HepG2 (cell line): ENCODE data around the gene DAPK3. TPM values are rescaled to one million over a fixed set of nuclear protein-coding genes. Genes with fewer than 3 reads are reported as not detected.
A peak's percentile ranks its signal among the peaks of the same experiment; 100 is the strongest.

Experiments
- ATAC-seq: fragments of 200-7000 bp; cut with Tn5 transposase; 3 replicates; pipeline ENCODE4 v1.9.1; 2020; ENCODE audit warnings: mild to moderate bottlenecking, moderate library complexity
- BruUV-seq: library from RNA; stranded (reverse); fragments of 400-500 nt; replicated peaks from 2 replicates; lab custom pipeline; 2021; lab: Mats Ljungman, UMichigan
- CTCF ChIA-PET: fragments of 300-600 bp; formaldehyde crosslinking; extraction: SDS; loops from one replicate; lab custom pipeline; 2021; ENCODE audit warnings: low total read pairs, inconsistent platforms, low intra/inter-chr PET ratio; lab: Yijun Ruan, JAX
- POLR2A ChIA-PET: fragments of 350-600 bp; sonication (Branson Sonifier 250); formaldehyde crosslinking; loops from one replicate; lab custom pipeline; 2020; ENCODE audit warnings: antibody characterized with exemption, inconsistent platforms; lab: Yijun Ruan, JAX
- DNase-seq: peaks from one replicate; pipeline ENCODE4 v3.0.0-alpha.2; 2015; ENCODE audit warnings: low spot score
- FAIRE-seq: peaks from 3 replicates; lab custom pipeline; 2011; peaks lifted over from hg19 to GRCh38; lab: Jason Lieb, UNC
- H2AFZ ChIP-seq: one replicate; pipeline ENCODE4 v1.6.1; 2011; ENCODE audit warnings: low read length, inconsistent platforms
- H3K27ac ChIP-seq: fragments of 300-600 bp; 3 replicates; pipeline ENCODE4 v1.8.0; 2011; ENCODE audit warnings: mixed run types, mild to moderate bottlenecking, mixed read lengths, low read length, inconsistent platforms; ENCODE audit not compliant: insufficient read depth; ENCODE audit errors: extremely low read length
- H3K27me3 ChIP-seq, 2 experiments: fragments of 200-600 bp in 1 of 2; 2 replicates in 1 of 2; 3 replicates in 1 of 2; pipeline versions ENCODE4 v1.6.0 to v1.8.0; 2011; ENCODE audit warnings: low read length in 2 of 2, mild to moderate bottlenecking in 2 of 2, moderate library complexity in 2 of 2, inconsistent platforms in 1 of 2; ENCODE audit not compliant: insufficient read depth in 2 of 2, control insufficient read depth in 1 of 2
- H3K36me3 ChIP-seq, 2 experiments: fragments of 200-600 bp in 1 of 2; replicated peaks in 1 of 2; 2 replicates in 1 of 2; 3 replicates in 1 of 2; pipeline versions ENCODE4 v1.5.1 to v1.8.0; 2011; ENCODE audit warnings: low read length in 2 of 2, inconsistent platforms in 1 of 2; ENCODE audit not compliant: insufficient read depth in 2 of 2, control insufficient read depth in 1 of 2
- H3K4me1 ChIP-seq: 2 replicates; pipeline ENCODE4 v1.5.1; 2012; ENCODE audit warnings: low read length, inconsistent platforms; ENCODE audit not compliant: insufficient read depth
- H3K4me2 ChIP-seq: 2 replicates; pipeline ENCODE4 v1.6.0; 2011; ENCODE audit warnings: low read depth, low read length, inconsistent platforms
- H3K4me3 ChIP-seq, 3 experiments: fragments of 200-600 bp in 1 of 3; sonication (generic), shearing (Covaris generic) in 1 of 3; replicated peaks in 1 of 3; 2 replicates each; pipeline ENCODE4 v1.5.1; 2011 to 2016; ENCODE audit warnings: low read length in 3 of 3, inconsistent platforms in 2 of 3, low read depth in 2 of 3, mild to moderate bottlenecking in 2 of 3, control low read depth in 1 of 3, mixed read lengths in 1 of 3; ENCODE audit not compliant: insufficient read depth in 1 of 3
- H3K79me2 ChIP-seq: one replicate; pipeline ENCODE4 v1.6.1; 2011; ENCODE audit warnings: low read length, inconsistent platforms; ENCODE audit not compliant: insufficient read depth
- H3K9ac ChIP-seq: 2 replicates; pipeline ENCODE4 v1.6.0; 2011; ENCODE audit warnings: mild to moderate bottlenecking, low read depth, low read length, inconsistent platforms; ENCODE audit not compliant: insufficient read depth
- H3K9me3 ChIP-seq: 2 replicates; pipeline ENCODE4 v1.5.1; 2012; ENCODE audit warnings: mild to moderate bottlenecking, low read length
- H4K20me1 ChIP-seq: 2 replicates; pipeline ENCODE4 v1.6.0; 2011; ENCODE audit warnings: inconsistent platforms, mild to moderate bottlenecking, low read length, moderate library complexity; ENCODE audit not compliant: insufficient read depth
- AGO2 ChIP-seq: fragments of 200-400 bp; formaldehyde crosslinking; optimal IDR thresholded peaks from 2 replicates; pipeline ENCODE3; 2017; ENCODE audit warnings: mild to moderate bottlenecking, low read depth, low read length, moderate library complexity
- ATF6 ChIP-seq: sonication (generic); formaldehyde crosslinking; conservative IDR thresholded peaks from 2 replicates; pipeline ENCODE4 v1.4.0; 2020; ENCODE audit warnings: missing genetic modification reagents
- ATRX ChIP-seq: sonication (generic); formaldehyde crosslinking; IDR thresholded peaks from 2 replicates; pipeline ENCODE4 v1.4.0; 2020; ENCODE audit warnings: missing genetic modification reagents, borderline replicate concordance
- GZF1 ChIP-seq: sonication (generic); formaldehyde crosslinking; IDR thresholded peaks from 2 replicates; pipeline ENCODE4 v1.5.1; 2020; ENCODE audit warnings: mild to moderate bottlenecking, missing genetic modification reagents
- KLF13 ChIP-seq: sonication (generic); formaldehyde crosslinking; IDR thresholded peaks from 2 replicates; pipeline ENCODE4 v1.4.0; 2020; ENCODE audit warnings: mild to moderate bottlenecking, missing genetic modification reagents
- MTA3 ChIP-seq: sonication (generic); formaldehyde crosslinking; IDR thresholded peaks from 2 replicates; pipeline ENCODE4 v1.4.0; 2020; ENCODE audit warnings: missing genetic modification reagents
- PHF21A ChIP-seq: sonication (generic); formaldehyde crosslinking; IDR thresholded peaks from 2 replicates; pipeline ENCODE4 v1.5.0; 2020; ENCODE audit warnings: mild to moderate bottlenecking, missing genetic modification reagents
- RBFOX2 ChIP-seq: fragments of 200-400 bp; formaldehyde crosslinking; IDR thresholded peaks from 2 replicates; pipeline ENCODE4 v1.6.1; 2017; ENCODE audit warnings: low read depth, mild to moderate bottlenecking, low read length
- REL ChIP-seq: sonication (generic); formaldehyde crosslinking; conservative IDR thresholded peaks from 2 replicates; pipeline ENCODE4 v1.8.0; 2022; ENCODE audit warnings: mild to moderate bottlenecking, missing genetic modification reagents, moderate library complexity
- TOE1 ChIP-seq: sonication (generic); formaldehyde crosslinking; IDR thresholded peaks from 2 replicates; pipeline ENCODE4 v1.4.0; 2020; ENCODE audit warnings: mild to moderate bottlenecking, missing genetic modification reagents
- ZNF142 ChIP-seq: sonication (generic); formaldehyde crosslinking; IDR thresholded peaks from 2 replicates; pipeline ENCODE4 v1.4.0; 2020; ENCODE audit warnings: missing genetic modification reagents
- ZNF383 ChIP-seq: sonication (generic); formaldehyde crosslinking; IDR thresholded peaks from 2 replicates; pipeline ENCODE4 v1.4.0; 2020; ENCODE audit warnings: missing genetic modification reagents, mild to moderate bottlenecking, borderline replicate concordance
- WGBS: methylation state at CpG from one replicate; pipeline ENCODE4 v1.1.6; 2017; ENCODE audit warnings: low lambda C conversion rate; 5-methylcytosine and 5-hydroxymethylcytosine counted together
- in situ Hi-C: cut with HindIII; loops from 2 replicates; pipeline ENCODE4 v1.10.0; 2017; ENCODE audit warnings: low pct_unique_long_range_greater_than_20kb; ENCODE audit not compliant: extremely low pct_ligation_motif_present
- intact Hi-C: fragments of 100-400 bp; cut with micrococcal nuclease; formaldehyde crosslinking; loops from one replicate; pipeline ENCODE4 v1.10.0; 2022; ENCODE audit not compliant: unreplicated experiment
- polyA plus RNA-seq, 8 experiments: library from polyadenylated mRNA; depleted of rRNA in 3 of 8; stranded (reverse) in 7 of 8; unstranded in 1 of 8; fragments of >200 nt; fragmentation: Illumina TruSeq in 4 of 8; extraction: Trizol in 4 of 8; gene quantifications; 2 replicates each; pipeline versions ENCODE4 v1.2.1 to v1.2.3, GENCODE V29; 2011 to 2016; ENCODE audit warnings: low read depth in 4 of 8, missing spikeins in 1 of 8, mixed read lengths in 1 of 8; ENCODE audit not compliant: insufficient read depth in 1 of 8
- total RNA-seq, 5 experiments: library from RNA; depleted of rRNA; stranded (reverse); fragments of >200 nt; fragmentation: Illumina TruSeq; extraction: Trizol; gene quantifications; 2 replicates each; pipeline ENCODE4 v1.2.3, GENCODE V29; 2016; ENCODE audit warnings: low read depth in 1 of 5

Gene DAPK3
- total and polyA plus RNA-seq, 2 of the 13 experiments (the other 11 are each of a cell fraction or from before 2014, with no cell fraction given), result 30.5 to 37.3 TPM

GRCh38 chr19:3961007-3961406, 9.9 kb downstream of the DAPK3 start:
- Histone ChIP-seq H2AFZ (no peak overlapping the region), H4K20me1 (peaks cover 1% of the 10 kb centered on the region; the same call in 1 of the 2 replicates), H3K27me3 (no peaks in the 10 kb centered on the region), H3K79me2 (no peaks in the 10 kb centered on the region)
- CTCF ChIA-PET, result no interaction called here
- 100% methylated on average over 16 of the region's 24 CpGs for WGBS
- POLR2A ChIA-PET, result no interaction called here
- intact Hi-C loops, result no loop called here
- no peak for FAIRE-seq
- no peak for TF ChIP-seq TOE1 (CRISPR knock-in tag)
- peak; percentile 67 for TF ChIP-seq AGO2
- no peak for TF ChIP-seq ZNF142 (CRISPR knock-in tag)
- TF ChIP-seq RBFOX2, result peak; percentile 41
- no peak for TF ChIP-seq ATF6 (CRISPR knock-in tag)
- TF ChIP-seq PHF21A (CRISPR knock-in tag), result no peak
- no peak for TF ChIP-seq REL (CRISPR knock-in tag)
- TF ChIP-seq ATRX (CRISPR knock-in tag), result no peak
- no peak for TF ChIP-seq MTA3 (CRISPR knock-in tag)
- TF ChIP-seq KLF13 (CRISPR knock-in tag), result no peak
- TF ChIP-seq ZNF383, result no peak
- TF ChIP-seq GZF1 (CRISPR knock-in tag), result no peak
- TF ChIP-seq, all 625 proteins: peak for 2
- H3K4me2 ChIP-seq, result no peak overlapping the region
- no peak overlapping the region for H3K27ac ChIP-seq
- in situ Hi-C loops, result no loop called here
- H3K36me3 ChIP-seq, result peaks cover 22 to 35% of the 10 kb centered on the region in 2 experiments
- H3K9me3 ChIP-seq, result no peaks in the 10 kb centered on the region
- no peak overlapping the region for H3K4me3 ChIP-seq
- no peak for ATAC-seq
- no TSS peak for BruUV-seq
- no peak for DNase-seq
- no peaks in the 10 kb centered on the region for H3K4me1 ChIP-seq
- H3K9ac ChIP-seq, result no peak overlapping the region
